Activated naive CD8-positive, alpha-beta T cell treated with anti-CD3 and anti-CD28 coated beads, Interleukin-2, amount 50 U/mL, for 24 hours (primary cell): ENCODE results near the gene APLP2.
"Not testable (repeated sequence)": the region's sequence is repeated elsewhere in the genome, so short reads cannot be mapped to it uniquely, and the experiment has no call there.

Experiments used
- ATAC-seq: fragments of 150-1000 bp; cut with Tn5 transposase; one replicate; pipeline ENCODE4 v1.10.0; 2021
- DNase-seq: peaks from one replicate; pipeline ENCODE4 v3.0.0; 2021
- H3K27ac Mint-ChIP-seq: one replicate; pipeline ENCODE4 v1.8.0; 2021; ENCODE audit warnings: mild to moderate bottlenecking, mixed read lengths
- H3K27me3 Mint-ChIP-seq: one replicate; pipeline ENCODE4 v1.8.0; 2021; ENCODE audit warnings: mixed read lengths
- H3K36me3 Mint-ChIP-seq: one replicate; pipeline ENCODE4 v1.8.0; 2021; ENCODE audit warnings: low read depth, mixed read lengths
- H3K4me1 Mint-ChIP-seq: one replicate; pipeline ENCODE4 v1.8.0; 2021; ENCODE audit warnings: mixed read lengths
- H3K4me3 Mint-ChIP-seq: one replicate; pipeline ENCODE4 v1.8.0; 2021; ENCODE audit warnings: mild to moderate bottlenecking, moderate library complexity, mixed read lengths
- H3K9me3 Mint-ChIP-seq: one replicate; pipeline ENCODE4 v1.8.0; 2021; ENCODE audit warnings: mixed read lengths

Gene APLP2

DNA sequence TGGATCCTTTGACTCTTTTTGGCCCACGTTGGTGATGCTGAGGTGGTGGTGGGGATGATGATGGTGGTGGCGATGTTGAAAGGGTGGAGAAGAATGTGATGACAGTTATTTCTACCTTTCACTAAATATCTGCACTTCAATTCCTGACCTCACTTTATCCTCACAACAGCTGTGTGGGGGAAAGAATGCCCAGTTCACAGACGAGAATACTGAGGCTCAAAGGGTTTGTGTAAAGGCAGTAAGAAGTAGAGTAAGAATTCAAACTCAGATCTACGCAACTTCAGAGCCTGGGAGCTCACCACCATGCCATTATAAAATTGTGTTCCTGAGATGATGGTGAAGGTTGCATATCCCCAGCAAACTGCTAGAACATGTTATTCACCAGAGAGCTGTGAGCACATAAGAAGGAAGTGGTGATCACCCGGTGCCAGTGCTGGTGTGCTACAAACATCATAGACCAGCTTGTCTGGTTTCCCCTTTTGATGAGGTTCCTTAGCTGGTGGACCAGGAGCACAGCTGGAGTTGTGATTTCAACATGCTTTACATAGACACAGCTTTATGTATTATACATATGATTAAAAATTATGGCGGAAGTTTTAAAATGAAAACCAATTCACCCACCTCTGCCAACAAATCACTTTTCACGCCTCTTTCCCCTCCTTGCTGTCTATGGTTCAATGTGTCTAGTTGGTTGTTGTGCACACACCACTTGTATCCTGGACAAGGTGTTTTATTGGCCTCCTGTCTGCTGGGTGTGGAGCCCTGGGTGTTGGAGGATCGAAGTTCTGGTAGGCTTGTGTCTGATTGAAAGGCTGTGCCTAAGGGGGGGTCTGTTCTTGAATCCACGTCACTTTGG lies 96.1 kb downstream of the APLP2 start:
- ATAC-seq, result no peak
- peaks cover 49% of the 10 kb centered on the region for H3K27me3 Mint-ChIP-seq
- no peaks in the 10 kb centered on the region for H3K36me3 Mint-ChIP-seq
- H3K4me1 Mint-ChIP-seq, result peaks cover 17% of the 10 kb centered on the region
- H3K4me3 Mint-ChIP-seq, result no peak overlapping the region
- DNase-seq, result no peak
- H3K9me3 Mint-ChIP-seq, result no peaks in the 10 kb centered on the region
- no peak overlapping the region for H3K27ac Mint-ChIP-seq

- no peaks in the 10 kb centered on the region for H3K9me3 Mint-ChIP-seq
- ATAC-seq (peak; percentile 60), DNase-seq (no peak)
- H3K4me1 Mint-ChIP-seq, result peaks cover 16% of the 10 kb centered on the region
- no peak overlapping the region for H3K4me3 Mint-ChIP-seq
- H3K27ac Mint-ChIP-seq, result no peak overlapping the region
- H3K36me3 Mint-ChIP-seq, result no peaks in the 10 kb centered on the region
- peaks cover 45% of the 10 kb centered on the region for H3K27me3 Mint-ChIP-seq
These were observed 96.7 kb downstream of the APLP2 start for GRCh38 chr11:130166457-130166784.

DNA sequence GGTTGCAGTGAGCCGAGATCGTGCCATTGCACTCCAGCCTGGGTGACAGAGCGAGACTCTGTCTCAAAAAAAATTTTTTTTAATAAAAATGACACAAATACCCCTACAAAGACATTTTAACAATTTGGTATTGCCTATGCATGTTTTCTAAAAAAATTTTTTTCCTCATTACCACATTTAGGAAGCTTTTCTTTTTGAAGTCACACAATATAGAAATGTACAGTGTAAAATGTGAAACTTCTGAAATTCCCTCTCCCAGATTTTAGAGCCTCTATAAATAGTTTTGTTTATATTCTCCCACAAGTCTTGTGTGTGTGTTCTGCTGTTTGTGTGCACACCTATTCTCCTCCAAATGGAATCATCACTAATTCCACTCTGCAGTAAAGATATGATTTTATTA lies 97.5 kb downstream of the APLP2 start:
- Mint-ChIP-seq H3K9me3 (no peaks in the 10 kb centered on the region), H3K4me3 (no peak overlapping the region), H3K27ac (no peak overlapping the region), H3K27me3 (peaks cover 40% of the 10 kb centered on the region), H3K4me1 (peaks cover 13% of the 10 kb centered on the region), H3K36me3 (no peaks in the 10 kb centered on the region)
- no peak for DNase-seq
- ATAC-seq, result no peak

DNA sequence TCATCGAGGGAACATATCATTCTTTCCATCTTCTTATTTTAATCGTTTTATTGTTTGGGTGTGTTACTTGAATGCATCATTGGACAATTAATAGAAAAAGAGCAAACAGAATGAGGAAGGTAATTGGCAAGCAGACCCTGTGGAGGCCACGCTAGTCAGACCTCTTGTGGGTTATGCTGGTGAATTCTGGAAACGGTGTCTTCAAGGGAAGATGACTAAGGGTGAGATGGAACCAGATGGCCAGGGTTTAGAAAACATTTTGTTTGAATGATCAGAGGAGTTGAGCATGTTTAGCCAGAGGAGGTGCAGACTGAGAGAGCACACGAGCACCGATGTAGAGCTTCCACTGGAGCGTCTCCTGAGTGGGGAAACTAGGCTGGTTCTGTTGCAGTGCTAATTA lies 98.4 kb downstream of the APLP2 start:
- no peak for ATAC-seq
- Mint-ChIP-seq H3K27me3 (peaks cover 32% of the 10 kb centered on the region), H3K4me1 (peaks cover 9% of the 10 kb centered on the region), H3K4me3 (no peak overlapping the region), H3K27ac (no peak overlapping the region), H3K36me3 (no peaks in the 10 kb centered on the region), H3K9me3 (no peaks in the 10 kb centered on the region)
- DNase-seq, result no peak

DNA sequence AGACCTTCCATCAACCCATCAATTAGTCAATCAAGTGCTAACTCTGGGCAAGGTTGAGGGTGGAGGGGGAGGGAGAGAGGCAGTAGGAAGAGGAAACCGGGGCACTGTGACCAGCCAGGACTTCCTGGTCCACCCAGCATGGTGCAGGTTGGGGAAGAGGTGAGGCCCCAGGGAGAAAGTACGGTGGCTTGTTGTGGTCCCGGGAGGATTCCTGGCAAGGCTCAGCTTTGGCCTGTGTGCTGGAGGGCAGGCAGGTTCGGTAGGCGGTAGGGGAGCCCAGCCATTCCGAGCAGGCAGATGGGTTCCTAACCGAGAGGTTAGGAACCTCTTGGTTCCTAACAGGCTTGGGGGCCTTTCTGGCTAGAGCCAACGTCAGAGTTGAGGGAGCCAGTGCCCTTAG lies 100.7 kb downstream of the APLP2 start:
- peaks cover 20% of the 10 kb centered on the region for H3K27me3 Mint-ChIP-seq
- H3K9me3 Mint-ChIP-seq, result peaks cover 6% of the 10 kb centered on the region
- peaks cover 6% of the 10 kb centered on the region for H3K4me1 Mint-ChIP-seq
- H3K27ac Mint-ChIP-seq, result no peak overlapping the region
- no peak for ATAC-seq
- no peak for DNase-seq
- H3K4me3 Mint-ChIP-seq, result no peak overlapping the region
- no peaks in the 10 kb centered on the region for H3K36me3 Mint-ChIP-seq

DNA sequence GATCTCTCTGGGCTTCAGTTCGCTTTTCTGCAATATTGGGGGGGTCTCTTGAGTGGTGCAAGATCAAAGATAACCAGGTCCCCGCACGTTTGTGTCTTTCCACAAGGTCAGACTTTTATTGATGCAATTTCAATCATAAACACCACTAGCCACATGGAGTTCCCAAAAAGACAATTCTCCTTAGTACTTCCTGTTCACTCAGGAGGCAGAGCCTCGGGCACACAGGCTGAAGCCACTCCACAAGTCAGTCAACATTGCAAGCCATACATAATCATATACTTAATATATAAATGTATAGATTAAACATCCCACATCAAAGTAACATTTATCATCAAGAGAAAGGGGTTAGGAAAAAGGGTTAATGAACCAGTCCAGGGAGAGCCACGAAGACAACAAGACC lies 101.8 kb downstream of the APLP2 start:
- H3K9me3 Mint-ChIP-seq, result peaks cover 6% of the 10 kb centered on the region
- no peak overlapping the region for H3K4me3 Mint-ChIP-seq
- peaks cover 16% of the 10 kb centered on the region for H3K27me3 Mint-ChIP-seq
- no peaks in the 10 kb centered on the region for H3K36me3 Mint-ChIP-seq
- no peak for DNase-seq
- ATAC-seq, result no peak
- peaks cover 3% of the 10 kb centered on the region for H3K4me1 Mint-ChIP-seq
- H3K27ac Mint-ChIP-seq, result no peak overlapping the region

- H3K27ac Mint-ChIP-seq, ATAC-seq, H3K9me3 Mint-ChIP-seq, H3K36me3 Mint-ChIP-seq, DNase-seq, H3K4me1 Mint-ChIP-seq, H3K4me3 Mint-ChIP-seq: not testable (repeated sequence)
- H3K27me3 Mint-ChIP-seq, result peaks cover 16% of the 10 kb centered on the region
These were observed 102.3 kb downstream of the APLP2 start for GRCh38 chr11:130172001-130172400.

DNA sequence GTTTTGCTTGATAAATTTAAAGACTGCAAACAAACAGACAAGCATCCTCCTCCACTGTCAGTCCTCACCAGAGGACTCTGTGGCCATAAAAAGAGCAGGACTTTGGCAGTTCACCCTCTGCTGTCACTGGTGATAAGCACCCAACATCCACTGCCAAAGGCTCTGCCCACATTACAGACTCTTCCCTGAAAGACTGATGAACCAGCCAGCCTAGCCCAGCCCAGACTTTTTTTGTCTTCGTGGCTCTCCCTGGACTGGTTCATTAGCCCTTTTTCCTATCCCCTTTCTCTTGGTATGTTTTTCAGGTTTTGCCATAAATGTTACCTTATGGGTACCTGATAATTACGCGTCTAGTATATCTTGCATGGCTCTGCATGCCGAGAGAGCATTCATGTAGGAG lies 104.9 kb downstream of the APLP2 start:
- Mint-ChIP-seq H3K9me3 (peaks cover 6% of the 10 kb centered on the region), H3K27ac (no peak overlapping the region), H3K36me3 (no peaks in the 10 kb centered on the region), H3K4me1 (no peaks in the 10 kb centered on the region), H3K4me3 (no peak overlapping the region), H3K27me3 (peaks cover 4% of the 10 kb centered on the region)
- ATAC-seq (no peak), DNase-seq (no peak)

GRCh38 chr11:130175898-130176297 lies 106.2 kb downstream of the APLP2 start:
- H3K27me3 Mint-ChIP-seq, result no peaks in the 10 kb centered on the region
- peaks cover 6% of the 10 kb centered on the region for H3K9me3 Mint-ChIP-seq
- no peaks in the 10 kb centered on the region for H3K36me3 Mint-ChIP-seq
- H3K4me1 Mint-ChIP-seq, result peaks cover 2% of the 10 kb centered on the region
- DNase-seq, result no peak
- no peak overlapping the region for H3K27ac Mint-ChIP-seq
- ATAC-seq, result no peak
- no peak overlapping the region for H3K4me3 Mint-ChIP-seq

DNA sequence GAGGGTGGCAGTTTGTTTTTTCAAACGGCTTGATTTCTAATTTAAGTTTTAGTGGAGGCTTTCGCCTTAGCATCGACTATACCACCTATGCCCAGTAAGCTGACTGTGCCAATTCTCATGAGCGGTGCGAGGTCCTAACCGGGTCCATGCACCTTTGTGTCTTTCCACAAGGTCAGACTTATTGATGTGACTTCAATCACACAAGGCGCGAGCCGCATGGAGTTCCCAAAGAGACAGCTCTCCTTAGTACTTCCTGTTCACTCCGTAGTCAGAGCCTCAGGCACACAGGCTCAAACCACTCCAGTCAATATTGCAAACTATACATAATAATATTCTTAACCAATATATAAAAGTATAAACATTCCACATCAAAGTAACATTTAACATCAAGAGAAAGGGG lies 108.1 kb downstream of the APLP2 start:
- Mint-ChIP-seq H3K4me1 (peaks cover 2% of the 10 kb centered on the region), H3K9me3 (peaks cover 6% of the 10 kb centered on the region), H3K27ac (no peak overlapping the region), H3K36me3 (no peaks in the 10 kb centered on the region), H3K4me3 (no peak overlapping the region), H3K27me3 (no peaks in the 10 kb centered on the region)
- no peak for DNase-seq
- ATAC-seq, result no peak

DNA sequence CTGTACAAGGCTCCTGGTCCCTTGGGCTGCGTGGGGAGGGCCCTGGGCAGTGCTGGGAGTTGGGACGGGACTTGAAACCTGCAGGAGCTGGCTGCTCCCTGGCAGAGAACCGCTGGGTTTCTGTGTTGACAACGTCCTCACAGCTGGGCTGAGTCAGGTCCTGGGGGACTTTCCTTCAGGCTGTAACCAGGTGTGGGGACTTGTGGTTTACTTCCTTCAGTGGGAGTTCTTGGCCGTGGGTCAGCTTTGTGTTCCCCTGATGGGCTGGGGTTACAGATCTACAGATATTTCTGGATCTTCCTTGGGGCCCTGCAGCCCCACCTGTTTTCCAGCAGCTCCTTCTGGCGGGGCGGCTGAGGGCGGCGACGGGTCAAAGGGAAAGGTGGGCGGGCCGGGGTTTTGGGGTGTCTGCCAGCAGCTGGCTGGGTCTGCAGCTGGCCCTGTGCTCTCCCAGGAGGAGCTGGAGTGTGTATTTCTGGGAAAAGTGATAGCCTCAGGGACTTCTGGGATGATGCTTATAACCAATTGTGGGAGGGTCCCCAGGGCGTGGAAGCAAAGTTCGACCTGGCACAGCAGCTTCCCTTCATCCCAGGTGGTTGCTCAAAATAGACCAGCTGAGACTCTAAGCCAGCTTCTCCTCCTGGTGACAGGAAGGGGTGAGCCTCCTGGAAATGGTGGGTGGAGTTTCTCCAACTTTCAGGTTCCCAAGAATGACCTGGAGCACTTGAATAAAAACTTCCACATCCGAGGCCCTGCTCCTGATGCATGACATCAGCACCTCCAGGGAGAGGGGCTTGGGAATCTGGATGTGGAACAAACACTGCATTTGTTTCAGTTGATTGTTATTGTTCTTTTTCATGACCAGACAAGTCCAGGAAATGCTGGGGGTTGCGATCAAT lies 109.0 kb downstream of the APLP2 start:
- H3K4me3 Mint-ChIP-seq, result no peak overlapping the region
- H3K36me3 Mint-ChIP-seq, result no peaks in the 10 kb centered on the region
- H3K9me3 Mint-ChIP-seq, result peaks cover 6% of the 10 kb centered on the region
- H3K27ac Mint-ChIP-seq, result no peak overlapping the region
- ATAC-seq (no peak), DNase-seq (no peak)
- peaks cover 2% of the 10 kb centered on the region for H3K4me1 Mint-ChIP-seq
- no peaks in the 10 kb centered on the region for H3K27me3 Mint-ChIP-seq

DNA sequence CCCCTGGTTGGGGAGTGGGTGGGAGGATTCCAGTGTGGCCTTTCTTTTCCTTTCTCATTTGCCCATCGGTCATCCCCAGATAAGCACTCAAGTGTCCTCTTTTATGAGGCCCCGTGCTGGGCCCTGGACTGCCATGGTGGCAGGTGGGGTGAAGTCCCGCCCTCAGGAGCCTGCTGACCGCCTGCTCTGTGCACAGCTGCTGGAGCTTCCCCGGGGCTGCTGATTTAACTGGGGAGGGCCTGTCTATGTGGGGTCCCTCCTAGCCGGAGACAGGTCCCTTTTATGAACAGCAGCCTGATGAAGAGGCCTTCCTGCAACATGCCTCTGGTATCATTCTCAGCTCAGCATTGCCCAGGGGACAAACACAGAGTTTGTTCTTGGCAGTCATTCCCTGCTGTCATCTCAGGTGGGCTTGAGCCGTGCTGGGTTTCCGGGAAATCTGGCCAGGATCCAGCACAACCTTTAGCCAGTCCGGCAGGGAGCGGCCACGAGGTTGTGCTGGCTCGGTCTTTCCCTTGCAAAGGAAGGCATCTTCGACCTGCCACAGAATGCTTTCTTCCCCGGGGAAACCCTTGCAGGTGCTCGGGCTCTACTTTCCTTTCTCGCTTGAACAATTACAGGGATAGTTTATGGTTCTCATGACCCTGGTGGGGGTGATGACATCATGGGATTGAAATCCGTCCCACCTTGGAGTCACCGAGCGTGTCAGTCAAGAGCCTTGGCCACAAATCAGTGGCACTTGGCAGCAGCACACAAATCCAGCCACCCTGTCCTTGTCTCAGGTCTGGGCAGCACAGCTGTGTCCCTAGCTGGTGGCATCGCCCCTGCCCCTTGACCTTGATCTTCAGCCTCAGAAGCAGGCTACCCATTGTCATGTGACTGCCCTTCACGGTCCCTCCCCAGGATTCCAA lies 110.0 kb downstream of the APLP2 start:
- H3K9me3 Mint-ChIP-seq, result peaks cover 6% of the 10 kb centered on the region

GRCh38 chr11:130180491-130180890 lies 110.8 kb downstream of the APLP2 start:
- H3K27ac Mint-ChIP-seq, result no peak overlapping the region
- no peaks in the 10 kb centered on the region for H3K9me3 Mint-ChIP-seq
- H3K4me3 Mint-ChIP-seq, result no peak overlapping the region
- H3K36me3 Mint-ChIP-seq, result no peaks in the 10 kb centered on the region
- DNase-seq (no peak), ATAC-seq (no peak)
- peaks cover 2% of the 10 kb centered on the region for H3K4me1 Mint-ChIP-seq
- H3K27me3 Mint-ChIP-seq, result no peaks in the 10 kb centered on the region

More for the DNA sequence above, 110.0 kb downstream of the APLP2 start:
- Mint-ChIP-seq H3K4me3 (no peak overlapping the region), H3K27ac (no peak overlapping the region), H3K4me1 (peaks cover 2% of the 10 kb centered on the region), H3K36me3 (no peaks in the 10 kb centered on the region), H3K27me3 (no peaks in the 10 kb centered on the region)
- no peak for DNase-seq
- no peak for ATAC-seq

DNA sequence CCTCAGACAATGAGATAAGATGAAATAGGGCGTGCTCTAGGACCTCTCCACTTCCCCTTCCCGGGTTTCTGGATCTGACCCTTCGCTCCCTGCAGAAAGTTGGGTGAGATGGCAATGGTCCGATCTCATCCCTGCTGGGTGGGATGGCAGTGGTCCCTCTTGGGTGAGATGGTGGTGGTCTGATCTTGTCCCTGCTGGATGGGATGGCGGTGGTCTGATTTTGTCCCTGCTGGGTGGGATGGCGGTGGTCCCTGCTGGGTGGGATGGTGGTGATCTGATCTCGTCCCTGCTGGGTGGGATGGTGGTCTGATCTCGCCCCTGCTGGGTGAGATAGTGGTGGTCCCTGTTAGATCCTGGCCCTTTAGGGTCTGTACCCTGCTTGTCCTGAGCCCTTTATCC lies 111.2 kb downstream of the APLP2 start:
- H3K36me3 Mint-ChIP-seq, result no peaks in the 10 kb centered on the region
- H3K4me1 Mint-ChIP-seq, result peaks cover 2% of the 10 kb centered on the region
- H3K27ac Mint-ChIP-seq, result no peak overlapping the region
- ATAC-seq, result no peak
- H3K4me3 Mint-ChIP-seq, result no peak overlapping the region
- no peaks in the 10 kb centered on the region for H3K27me3 Mint-ChIP-seq
- no peak for DNase-seq
- no peaks in the 10 kb centered on the region for H3K9me3 Mint-ChIP-seq
